HG03039 (cell line): Measurements from ENCODE around the gene PAEP.

ENCODE experiments used
- ATAC-seq: cut with Tn5 transposase; IDR thresholded peaks from one replicate; pipeline ENCODE4 v1.9.1; 2021; ENCODE audit warnings: mild to moderate bottlenecking, moderate library complexity; ENCODE audit not compliant: unreplicated experiment

PAEP gene

GRCh38 chr9:135590486-135591079, 29.0 kb downstream of the PAEP start:
- no peak for ATAC-seq

- ATAC-seq = no peak
Measured at GRCh38 chr9:135591506-135592330, 30.2 kb downstream of the PAEP start.

GRCh38 chr9:135592331-135592590, 30.7 kb downstream of the PAEP start:
- ATAC-seq = no peak

- no peak for ATAC-seq
Measured at GRCh38 chr9:135592625-135593024, 31.1 kb downstream of the PAEP start.

GRCh38 chr9:135596211-135596610, 34.7 kb downstream of the PAEP start:
- no peak for ATAC-seq

GRCh38 chr9:135600296-135600817, 38.8 kb downstream of the PAEP start:
- no peak for ATAC-seq

GRCh38 chr9:135601988-135602387, 40.4 kb downstream of the PAEP start:
- ATAC-seq = no peak

GRCh38 chr9:135602789-135603481, 41.4 kb downstream of the PAEP start:
- ATAC-seq = no peak

GRCh38 chr9:135604437-135605237, 43.1 kb downstream of the PAEP start:
- no peak for ATAC-seq

GRCh38 chr9:135605238-135605781, 43.8 kb downstream of the PAEP start:
- ATAC-seq = no peak

- ATAC-seq = no peak
Measured at GRCh38 chr9:135606885-135607259, 45.3 kb downstream of the PAEP start.

GRCh38 chr9:135607401-135608293, 46.1 kb downstream of the PAEP start:
- ATAC-seq = no peak

GRCh38 chr9:135608294-135608998, 46.9 kb downstream of the PAEP start:
- ATAC-seq = no peak

- no peak for ATAC-seq
Measured at GRCh38 chr9:135608999-135609317, 47.4 kb downstream of the PAEP start.

- no peak for ATAC-seq
Measured at GRCh38 chr9:135609366-135609955, 47.9 kb downstream of the PAEP start.

- ATAC-seq = no peak
Measured at GRCh38 chr9:135610290-135611141, 49.0 kb downstream of the PAEP start.

GRCh38 chr9:135611142-135611874, 49.8 kb downstream of the PAEP start:
- ATAC-seq = no peak

GRCh38 chr9:135611875-135612209, 50.3 kb downstream of the PAEP start:
- ATAC-seq = no peak
